ENCODE data around the gene C1orf198.

Gene C1orf198

DNA sequence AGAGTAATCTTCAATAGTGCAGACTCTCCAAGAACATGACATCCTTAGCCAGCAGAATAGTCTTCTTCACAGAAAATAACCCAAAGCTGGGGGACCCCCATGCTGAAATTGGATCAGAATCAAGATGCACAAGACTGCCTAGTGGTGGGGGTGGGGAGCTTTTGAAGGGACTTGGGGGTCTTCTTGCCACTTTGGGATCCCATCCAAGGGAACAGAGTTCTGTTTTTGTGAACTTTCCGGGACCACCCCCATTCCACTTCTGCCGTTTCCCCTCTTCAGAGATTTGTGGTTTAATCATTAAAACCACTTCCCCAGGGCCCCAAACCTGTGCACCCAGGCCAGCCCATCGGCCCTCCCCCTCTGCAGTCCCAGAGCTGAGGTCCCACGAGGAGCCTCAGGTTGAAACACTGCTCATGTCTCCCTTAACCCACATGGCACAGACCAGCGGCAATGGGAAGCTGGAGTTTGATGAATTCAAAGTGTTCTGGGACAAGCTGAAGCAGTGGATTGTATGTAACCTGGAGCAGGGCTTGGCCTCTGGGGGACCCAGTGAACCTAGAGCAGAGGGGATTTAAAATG is 76.2 kb downstream of the C1orf198 start:
- H3K4me3 Mint-ChIP-seq = no peak overlapping the region

DNA sequence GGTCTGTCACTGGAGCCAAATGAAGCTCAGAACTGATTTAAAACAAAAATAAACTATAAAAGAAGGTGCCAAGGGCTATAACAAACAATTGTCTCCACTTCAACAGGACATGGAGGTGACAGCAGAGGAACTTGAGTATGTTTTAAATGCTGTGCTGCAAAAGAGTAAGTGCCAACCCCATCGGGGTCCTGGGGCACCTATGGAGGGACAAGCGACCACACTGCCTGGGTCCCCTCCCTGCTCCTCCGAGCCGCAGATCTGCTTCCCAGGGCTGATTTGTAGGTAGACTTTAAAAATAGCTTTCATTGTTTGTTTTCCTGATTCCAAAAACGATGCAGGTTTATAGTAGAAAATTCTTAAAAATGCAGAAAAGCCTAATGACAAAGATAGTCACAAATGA is 78.3 kb downstream of the C1orf198 start:
- no peaks in the 10 kb centered on the region for H3K9me3 Mint-ChIP-seq
- no peaks in the 10 kb centered on the region for H3K36me3 Mint-ChIP-seq (ENCODE audit: low read depth)
- H3K4me3 Mint-ChIP-seq = no peak overlapping the region
- H3K27ac Mint-ChIP-seq = no peak overlapping the region
- no peak for TF ChIP-seq CTCF (IDR thresholded peaks at IDR 0.05; ENCODE audit: unreplicated experiment in 3 of 3)
- H3K4me1 Mint-ChIP-seq = peaks cover 8% of the 10 kb centered on the region
- peaks cover 4% of the 10 kb centered on the region for H3K27me3 Mint-ChIP-seq (ENCODE audit: low read depth)

More for the DNA sequence above, 76.2 kb downstream of the C1orf198 start:
- H3K27ac Mint-ChIP-seq = no peak overlapping the region
- TF ChIP-seq CTCF (IDR thresholded peaks at IDR 0.05; ENCODE audit: unreplicated experiment in 3 of 3) = no peak
- no peaks in the 10 kb centered on the region for H3K36me3 Mint-ChIP-seq (ENCODE audit: low read depth)
- peaks cover 8% of the 10 kb centered on the region for H3K4me1 Mint-ChIP-seq
- peaks cover 4% of the 10 kb centered on the region for H3K27me3 Mint-ChIP-seq (ENCODE audit: low read depth)
- no peaks in the 10 kb centered on the region for H3K9me3 Mint-ChIP-seq

- H3K36me3 Mint-ChIP-seq (ENCODE audit: low read depth) = no peaks in the 10 kb centered on the region
- no peak overlapping the region for H3K4me3 Mint-ChIP-seq
- H3K9me3 Mint-ChIP-seq = no peaks in the 10 kb centered on the region
- H3K27me3 Mint-ChIP-seq (ENCODE audit: low read depth) = peaks cover 4% of the 10 kb centered on the region
- H3K27ac Mint-ChIP-seq = no peak overlapping the region
- no peak for TF ChIP-seq CTCF (IDR thresholded peaks at IDR 0.05; ENCODE audit: unreplicated experiment in 3 of 3)
- H3K4me1 Mint-ChIP-seq = peaks cover 5% of the 10 kb centered on the region
These were observed 79.6 kb downstream of the C1orf198 start for GRCh38 chr1:230788561-230789275.

- Mint-ChIP-seq H3K27ac (no peak overlapping the region), H3K4me3 (no peak overlapping the region), H3K4me1 (no peaks in the 10 kb centered on the region), H3K36me3 (ENCODE audit: low read depth) (no peaks in the 10 kb centered on the region), H3K9me3 (no peaks in the 10 kb centered on the region), H3K27me3 (ENCODE audit: low read depth) (peaks cover 4% of the 10 kb centered on the region)
- TF ChIP-seq CTCF (IDR thresholded peaks at IDR 0.05; ENCODE audit: unreplicated experiment in 3 of 3) = no peak
These were observed 80.8 kb downstream of the C1orf198 start for GRCh38 chr1:230787471-230787870.

Measured in nephron (organoid).